ENCODE results near the gene RUNDC3A. TPM values are rescaled to one million over a fixed set of nuclear protein-coding genes. Genes with fewer than 3 reads are reported as not detected.
A peak's percentile ranks its signal among the peaks of the same experiment; 100 is the strongest.

Gene RUNDC3A
- total and polyA plus RNA-seq, 7 donors, result 0.09 to 0.39 (median 0.16) TPM; not detected in 3

- no peaks in the 10 kb centered on the region for H3K9me3 ChIP-seq
- no peak for DNase-seq
- H3K27me3 ChIP-seq (ENCODE audit: insufficient read depth in 3 of 3, low read length in 2 of 3), result peaks cover 0 to 45% (median 24%) of the 10 kb centered on the region in 3 donors
- TF ChIP-seq, protein P1, sequence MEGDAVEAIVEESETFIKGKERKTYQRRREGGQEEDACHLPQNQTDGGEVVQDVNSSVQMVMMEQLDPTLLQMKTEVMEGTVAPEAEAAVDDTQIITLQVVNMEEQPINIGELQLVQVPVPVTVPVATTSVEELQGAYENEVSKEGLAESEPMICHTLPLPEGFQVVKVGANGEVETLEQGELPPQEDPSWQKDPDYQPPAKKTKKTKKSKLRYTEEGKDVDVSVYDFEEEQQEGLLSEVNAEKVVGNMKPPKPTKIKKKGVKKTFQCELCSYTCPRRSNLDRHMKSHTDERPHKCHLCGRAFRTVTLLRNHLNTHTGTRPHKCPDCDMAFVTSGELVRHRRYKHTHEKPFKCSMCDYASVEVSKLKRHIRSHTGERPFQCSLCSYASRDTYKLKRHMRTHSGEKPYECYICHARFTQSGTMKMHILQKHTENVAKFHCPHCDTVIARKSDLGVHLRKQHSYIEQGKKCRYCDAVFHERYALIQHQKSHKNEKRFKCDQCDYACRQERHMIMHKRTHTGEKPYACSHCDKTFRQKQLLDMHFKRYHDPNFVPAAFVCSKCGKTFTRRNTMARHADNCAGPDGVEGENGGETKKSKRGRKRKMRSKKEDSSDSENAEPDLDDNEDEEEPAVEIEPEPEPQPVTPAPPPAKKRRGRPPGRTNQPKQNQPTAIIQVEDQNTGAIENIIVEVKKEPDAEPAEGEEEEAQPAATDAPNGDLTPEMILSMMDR (IDR thresholded peaks at IDR 0.05), result no peak
- 54 to 65% (median 55%) methylated on average over 15 of the region's 15 CpGs for WGBS, 3 donors
- H3K36me3 ChIP-seq (ENCODE audit: insufficient read depth in 1 of 2, low read depth in 1 of 2), result peaks cover 3 to 37% of the 10 kb centered on the region in 2 donors
- peaks cover 3% of the 10 kb centered on the region for H3K4me1 ChIP-seq
- no peak overlapping the region for H3K27ac ChIP-seq
- intact Hi-C loops (cut with DNase I), result no loop called here
- no peak overlapping the region for H3K4me3 ChIP-seq
- peak in 2 of 4 donors; percentile 16 to 26 for ATAC-seq
Observed at GRCh38 chr17:44318077-44318892, 9.9 kb downstream of the RUNDC3A start.

- no peaks in the 10 kb centered on the region for H3K9me3 ChIP-seq
- intact Hi-C loops (cut with DNase I), result no loop called here
- peaks cover 0 to 29% (median 11%) of the 10 kb centered on the region in 3 donors for H3K27me3 ChIP-seq (ENCODE audit: insufficient read depth in 3 of 3, low read length in 2 of 3)
- no peak overlapping the region for H3K27ac ChIP-seq
- H3K36me3 ChIP-seq (ENCODE audit: insufficient read depth in 1 of 2, low read depth in 1 of 2), result peaks cover 3 to 37% of the 10 kb centered on the region in 2 donors
- TF ChIP-seq, protein P1 (IDR thresholded peaks at IDR 0.05), result no peak
- 82 to 85% (median 84%) methylated on average over 17 to 18 of the region's 18 CpGs for WGBS, 3 donors
- DNase-seq (no peak), ATAC-seq (no peak)
- peaks cover 9% of the 10 kb centered on the region for H3K4me1 ChIP-seq
- no peak overlapping the region for H3K4me3 ChIP-seq
Observed at GRCh38 chr17:44320066-44320465, 11.7 kb downstream of the RUNDC3A start.

- Histone ChIP-seq H3K4me3 (no peak overlapping the region), H3K27me3 (ENCODE audit: insufficient read depth in 3 of 3, low read length in 2 of 3) (peaks cover 0 to 16% (median 6%) of the 10 kb centered on the region in 3 donors), H3K36me3 (ENCODE audit: insufficient read depth in 1 of 2, low read depth in 1 of 2) (peaks cover 3 to 37% of the 10 kb centered on the region in 2 donors), H3K4me1 (peaks cover 9% of the 10 kb centered on the region), H3K27ac (no peak overlapping the region), H3K9me3 (no peaks in the 10 kb centered on the region)
- DNase-seq (no peak), ATAC-seq (no peak)
- TF ChIP-seq, protein P1 (IDR thresholded peaks at IDR 0.05), result no peak
- intact Hi-C loops (cut with DNase I), result no loop called here
- 85 to 90% (median 88%) methylated on average over 15 to 21 of the region's 21 CpGs for WGBS, 3 donors
Observed at GRCh38 chr17:44321246-44322120, 13.1 kb downstream of the RUNDC3A start.

GRCh38 chr17:44322236-44322895, 14.0 kb downstream of the RUNDC3A start:
- intact Hi-C loops (cut with DNase I), result no loop called here

More at GRCh38 chr17:44322236-44322895, 14.0 kb downstream of the RUNDC3A start:
- H3K9me3 ChIP-seq, result no peaks in the 10 kb centered on the region
- ATAC-seq (no peak), DNase-seq (peak in 1 of 2 donors; percentile 42)
- TF ChIP-seq, protein P1 (IDR thresholded peaks at IDR 0.05), result no peak
- peaks cover 0 to 8% (median 3%) of the 10 kb centered on the region in 3 donors for H3K27me3 ChIP-seq (ENCODE audit: insufficient read depth in 3 of 3, low read length in 2 of 3)
- peaks cover 3 to 37% of the 10 kb centered on the region in 2 donors for H3K36me3 ChIP-seq (ENCODE audit: insufficient read depth in 1 of 2, low read depth in 1 of 2)
- H3K4me1 ChIP-seq, result peaks cover 9% of the 10 kb centered on the region
- no peak overlapping the region for H3K27ac ChIP-seq
- 88 to 94% (median 90%) methylated on average over 11 of the region's 11 CpGs for WGBS, 3 donors
- H3K4me3 ChIP-seq, result no peak overlapping the region

Data from psoas muscle (tissue), 8 donors.